MM.1S (cell line): ENCODE measurements around the gene PRKAR2B.

Source experiments
- DNase-seq: peaks from one replicate; pipeline ENCODE4 v3.0.0-alpha.2; 2015
- H2AFZ ChIP-seq: fragments of 300-600 bp; sonication (generic); 2 replicates; pipeline ENCODE4 v1.6.0; 2016; ENCODE audit warnings: antibody characterized with exemption, low read length
- H3F3A ChIP-seq: fragments of 300-600 bp; sonication (generic); 2 replicates; pipeline ENCODE4 v1.6.1; 2016; ENCODE audit warnings: mild to moderate bottlenecking, antibody characterized with exemption, low read length, moderate library complexity, mixed read lengths; ENCODE audit not compliant: insufficient read depth
- H3K27ac ChIP-seq: fragments of 300-600 bp; sonication (generic); 2 replicates; pipeline ENCODE4 v1.5.1; 2016; ENCODE audit warnings: mild to moderate bottlenecking, low read length
- H3K27me3 ChIP-seq: fragments of 300-600 bp; sonication (generic); replicated peaks from 2 replicates; pipeline ENCODE4 v1.6.0; 2016; ENCODE audit warnings: low read length; ENCODE audit not compliant: insufficient read depth
- H3K36me3 ChIP-seq: fragments of 300-600 bp; sonication (generic); replicated peaks from 2 replicates; pipeline ENCODE4 v1.6.1; 2016; ENCODE audit warnings: mild to moderate bottlenecking, low read length, mixed read lengths; ENCODE audit not compliant: insufficient read depth
- H3K4me1 ChIP-seq: fragments of 300-600 bp; sonication (generic); 2 replicates; pipeline ENCODE4 v1.6.1; 2016; ENCODE audit warnings: low read length, mixed read lengths
- H3K4me2 ChIP-seq: fragments of 300-600 bp; sonication (generic); 2 replicates; pipeline ENCODE4 v1.6.0; 2016; ENCODE audit warnings: low read depth, low read length
- H3K4me3 ChIP-seq: fragments of 300-600 bp; sonication (generic); 2 replicates; pipeline ENCODE4 v1.5.1; 2016; ENCODE audit warnings: low read length, mixed read lengths
- H3K79me2 ChIP-seq: fragments of 300-600 bp; sonication (generic); 2 replicates; pipeline ENCODE4 v1.6.1; 2016; ENCODE audit warnings: mixed run types, low read length, mixed read lengths
- H3K9ac ChIP-seq: fragments of 300-600 bp; sonication (generic); 2 replicates; pipeline ENCODE4 v1.6.1; 2016; ENCODE audit warnings: low read length, mixed read lengths
- H3K9me2 ChIP-seq: fragments of 300-600 bp; sonication (generic); replicated peaks from 2 replicates; pipeline ENCODE4 v1.6.1; 2016; ENCODE audit warnings: mild to moderate bottlenecking, low read length, mixed read lengths; ENCODE audit not compliant: insufficient read depth
- H3K9me3 ChIP-seq: fragments of 300-600 bp; sonication (generic); replicated peaks from 2 replicates; pipeline ENCODE4 v1.6.1; 2016; ENCODE audit warnings: mild to moderate bottlenecking, low read length, mixed read lengths; ENCODE audit not compliant: insufficient read depth
- H4K20me1 ChIP-seq: fragments of 300-600 bp; sonication (generic); 2 replicates; pipeline ENCODE4 v1.6.1; 2016; ENCODE audit warnings: mild to moderate bottlenecking, low read length, moderate library complexity, mixed read lengths; ENCODE audit not compliant: insufficient read depth
- CTCF ChIP-seq: fragments of 300-600 bp; sonication (generic); IDR thresholded peaks from 2 replicates; pipeline ENCODE4 v1.5.1; 2016; ENCODE audit warnings: antibody characterized with exemption, low read length, mixed read lengths
- EZH2 ChIP-seq: fragments of 300-600 bp; sonication (generic); optimal IDR thresholded peaks from 2 replicates; pipeline ENCODE3; 2017; ENCODE audit warnings: low read depth, mild to moderate bottlenecking, antibody characterized with exemption, low read length, mixed read lengths
- EZH2phosphoT487 ChIP-seq: fragments of 300-600 bp; sonication (generic); IDR thresholded peaks from 2 replicates; pipeline ENCODE4 v1.6.1; 2018; ENCODE audit warnings: antibody characterized with exemption, low read length

PRKAR2B gene

GRCh38 chr7:107044347-107045194 is at the start of gene PRKAR2B:
Gene PRKAR2B (plus strand): TSS chr7:107044705. CDS start chr7:107044908, 203 bp downstream.
- Histone ChIP-seq H2AFZ (peak within 1 kb of the TSS; percentile 75), H3K27ac (no peak within 1 kb of the TSS)
- no peak for TF ChIP-seq CTCF
- TF ChIP-seq EZH2phosphoT487, result no peak
- TF ChIP-seq EZH2, result no peak

GRCh38 chr7:106994833-106995232 is 49.7 kb upstream of the PRKAR2B start:
- Histone ChIP-seq H3K4me3 (no peak overlapping the region), H3K9me3 (no peaks in the 10 kb centered on the region), H4K20me1 (no peaks in the 10 kb centered on the region), H3K27ac (no peak overlapping the region), H3K4me1 (no peaks in the 10 kb centered on the region), H3K4me2 (no peak overlapping the region), H3K27me3 (no peaks in the 10 kb centered on the region), H3K36me3 (no peaks in the 10 kb centered on the region), H3K79me2 (no peaks in the 10 kb centered on the region), H3K9me2 (no peaks in the 10 kb centered on the region), H2AFZ (no peak overlapping the region), H3F3A (no peaks in the 10 kb centered on the region), H3K9ac (no peak overlapping the region)
- DNase-seq, result no peak
- TF ChIP-seq CTCF (no peak), EZH2phosphoT487 (no peak)

More at GRCh38 chr7:107044347-107045194, at the start of gene PRKAR2B:
- Histone ChIP-seq H4K20me1 (no peaks in the 10 kb centered on the region), H3K9me2 (no peaks in the 10 kb centered on the region), H3K9me3 (no peaks in the 10 kb centered on the region), H3K27me3 (0 out of 2 replicates have a peak, but pooled peaks cover 9% of the 10 kb centered on the region), H3F3A (peaks cover 3% of the 10 kb centered on the region; the same call in 1 of the 2 replicates), H3K4me2 (peak within 1 kb of the TSS; percentile 96), H3K36me3 (no peaks in the 10 kb centered on the region), H3K9ac (peak within 1 kb of the TSS; percentile 34; the same call in 1 of the 2 replicates), H3K4me3 (peak within 1 kb of the TSS; percentile 72), H3K79me2 (no peaks in the 10 kb centered on the region), H3K4me1 (peaks cover 5% of the 10 kb centered on the region; the same call in 1 of the 2 replicates)
- peak; percentile 94 for DNase-seq

GRCh38 chr7:106997487-106998271 is 46.8 kb upstream of the PRKAR2B start:
- H3K9ac ChIP-seq, result no peak overlapping the region
- H3K27me3 ChIP-seq, result no peaks in the 10 kb centered on the region
- H3K4me2 ChIP-seq, result no peak overlapping the region
- H2AFZ ChIP-seq, result no peak overlapping the region
- H3K4me1 ChIP-seq, result no peaks in the 10 kb centered on the region
- H3K79me2 ChIP-seq, result no peaks in the 10 kb centered on the region
- no peaks in the 10 kb centered on the region for H4K20me1 ChIP-seq
- no peaks in the 10 kb centered on the region for H3K9me2 ChIP-seq
- TF ChIP-seq CTCF (no peak), EZH2 (no peak), EZH2phosphoT487 (no peak)
- no peak for DNase-seq
- H3K4me3 ChIP-seq, result no peak overlapping the region
- no peaks in the 10 kb centered on the region for H3K36me3 ChIP-seq
- no peaks in the 10 kb centered on the region for H3K9me3 ChIP-seq
- no peaks in the 10 kb centered on the region for H3F3A ChIP-seq
- no peak overlapping the region for H3K27ac ChIP-seq
